GM21390 (cell line): Measurements from ENCODE around the gene COL23A1.
"Not testable (repeated sequence)": the region's sequence is repeated elsewhere in the genome, so short reads cannot be mapped to it uniquely, and the experiment has no call there.

Experiments
- ATAC-seq: cut with Tn5 transposase; IDR thresholded peaks from one replicate; pipeline ENCODE4 v1.9.1; 2021; ENCODE audit not compliant: unreplicated experiment

The COL23A1 gene

GRCh38 chr5:178330791-178331404, 259.3 kb downstream of the COL23A1 start:
- ATAC-seq, result no peak

GRCh38 chr5:178328826-178329730, 261.1 kb downstream of the COL23A1 start:
- ATAC-seq, result no peak

- no peak for ATAC-seq
Measured at GRCh38 chr5:178327931-178328711, 262.1 kb downstream of the COL23A1 start.

GRCh38 chr5:178327446-178327845, 262.7 kb downstream of the COL23A1 start:
- no peak for ATAC-seq

- no peak for ATAC-seq
Measured at GRCh38 chr5:178326374-178326715, 263.8 kb downstream of the COL23A1 start.

- ATAC-seq, result no peak
Measured at GRCh38 chr5:178325679-178326373, 264.4 kb downstream of the COL23A1 start.

GRCh38 chr5:178325311-178325678, 264.9 kb downstream of the COL23A1 start:
- no peak for ATAC-seq

GRCh38 chr5:178324481-178325310, 265.5 kb downstream of the COL23A1 start:
- ATAC-seq, result peak; percentile 54

GRCh38 chr5:178323961-178324360, 266.2 kb downstream of the COL23A1 start:
- ATAC-seq, result peak; percentile 55

- no peak for ATAC-seq
Measured at GRCh38 chr5:178323541-178323865, 266.7 kb downstream of the COL23A1 start.

- ATAC-seq, result no peak
Measured at GRCh38 chr5:178322736-178323540, 267.3 kb downstream of the COL23A1 start.

GRCh38 chr5:178320281-178320855, 269.8 kb downstream of the COL23A1 start:
- no peak for ATAC-seq

GRCh38 chr5:178319541-178320041, 270.6 kb downstream of the COL23A1 start:
- ATAC-seq, result no peak

GRCh38 chr5:178318893-178319292, 271.3 kb downstream of the COL23A1 start:
- no peak for ATAC-seq

GRCh38 chr5:178318382-178318781, 271.8 kb downstream of the COL23A1 start:
- no peak for ATAC-seq

GRCh38 chr5:178317727-178318126, 272.5 kb downstream of the COL23A1 start:
- ATAC-seq, result not testable (repeated sequence)

- no peak for ATAC-seq
Measured at GRCh38 chr5:178314961-178315820, 275.0 kb downstream of the COL23A1 start.

- no peak for ATAC-seq
Measured at GRCh38 chr5:178314061-178314660, 276.0 kb downstream of the COL23A1 start.
